GM18508 (cell line): Measurements from ENCODE around the gene OTUD7B.
"Not testable (repeated sequence)": the region's sequence is repeated elsewhere in the genome, so short reads cannot be mapped to it uniquely, and the experiment has no call there.

Experiments
- ATAC-seq: cut with Tn5 transposase; IDR thresholded peaks from one replicate; pipeline ENCODE4 v1.9.1; 2021; ENCODE audit warnings: moderate number of reproducible peaks; ENCODE audit not compliant: insufficient read depth, unreplicated experiment

Gene OTUD7B

DNA sequence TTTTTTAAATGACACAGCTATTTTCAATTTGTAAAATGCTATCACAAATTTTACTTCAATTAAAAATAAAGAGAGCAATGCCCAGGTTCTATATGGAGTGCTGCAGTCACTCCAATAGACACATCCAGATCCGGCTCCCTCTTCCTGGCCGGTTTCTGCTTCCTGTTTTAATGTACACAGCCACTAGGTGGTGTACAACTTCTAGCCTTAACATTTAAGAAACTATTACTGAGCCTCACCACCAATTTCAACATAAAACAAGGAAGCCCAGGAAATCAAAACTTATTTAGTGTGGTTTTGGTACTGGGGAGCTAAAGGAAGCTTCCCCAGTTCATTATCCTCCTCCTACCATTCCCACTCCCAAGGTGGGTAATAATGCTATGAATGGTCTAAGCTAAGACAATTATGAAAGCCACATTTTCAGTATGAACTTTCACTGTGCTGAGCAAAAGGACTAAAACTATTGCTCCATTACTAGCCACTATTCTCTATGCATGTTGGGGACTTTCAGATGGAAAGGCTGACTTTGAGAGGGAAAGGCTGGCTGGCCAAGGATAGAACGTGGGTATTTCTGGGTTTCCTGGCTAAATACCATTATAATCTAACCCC, 48.4 kb downstream of the OTUD7B start:
- ATAC-seq: no peak

DNA sequence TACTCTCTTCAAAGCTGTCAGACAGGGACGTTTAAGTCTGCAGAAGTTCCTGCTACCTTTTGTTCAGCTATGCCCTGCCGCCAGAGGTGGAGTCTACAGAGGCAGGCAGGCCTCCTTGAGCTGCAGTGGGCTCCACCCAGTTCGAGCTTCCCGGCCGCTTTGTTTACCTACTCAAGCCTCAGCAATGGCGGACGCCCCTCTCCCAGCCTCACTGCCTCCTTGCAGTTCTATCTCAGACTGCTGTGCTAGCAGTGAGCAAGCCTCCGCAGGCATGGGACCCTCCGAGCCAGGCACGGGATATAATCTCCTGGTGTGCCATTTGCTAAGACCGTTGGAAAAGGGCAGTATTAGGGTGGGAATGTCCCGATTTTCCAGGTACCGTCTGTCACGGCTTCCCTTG, 53.0 kb downstream of the OTUD7B start:
- not testable (repeated sequence) for ATAC-seq

DNA sequence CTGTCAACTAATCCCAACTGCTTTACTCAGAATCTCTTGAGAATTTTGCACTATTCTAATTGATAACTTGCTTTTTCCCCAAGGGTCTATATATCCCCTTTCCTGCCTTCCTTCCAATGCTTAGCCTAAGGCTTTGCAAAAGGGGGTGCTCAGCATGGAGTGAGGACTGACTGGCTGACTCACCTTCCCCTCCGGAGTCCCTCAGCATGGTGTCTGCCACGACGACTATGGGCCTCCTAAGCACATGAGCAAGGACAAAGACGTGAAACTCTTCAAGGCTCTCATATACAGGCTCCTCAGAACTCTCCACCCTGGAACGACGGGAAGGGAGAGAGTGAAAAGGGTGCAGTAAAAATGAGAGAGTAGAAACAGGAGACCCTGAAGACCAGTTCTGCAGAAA, 60.6 kb downstream of the OTUD7B start:
- ATAC-seq: no peak

DNA sequence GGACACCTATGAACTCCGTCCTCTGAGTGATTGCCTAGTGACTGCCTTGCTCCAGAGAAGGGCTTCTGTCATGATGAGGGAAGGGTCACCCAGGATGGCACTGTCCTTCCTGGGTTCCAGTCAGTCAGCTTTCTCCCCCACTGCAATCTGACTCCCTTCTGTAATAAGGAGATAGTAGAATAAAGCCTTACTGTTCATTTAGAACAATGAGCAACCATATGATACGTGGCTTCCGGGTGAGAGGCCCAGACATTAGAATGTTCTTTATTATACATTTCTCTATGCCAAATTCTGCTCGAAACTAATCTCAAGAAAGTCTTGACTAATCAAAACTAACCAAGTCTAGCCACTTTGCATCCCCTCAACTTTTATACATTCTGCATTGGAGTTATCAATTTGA, 65.3 kb downstream of the OTUD7B start:
- no peak for ATAC-seq

DNA sequence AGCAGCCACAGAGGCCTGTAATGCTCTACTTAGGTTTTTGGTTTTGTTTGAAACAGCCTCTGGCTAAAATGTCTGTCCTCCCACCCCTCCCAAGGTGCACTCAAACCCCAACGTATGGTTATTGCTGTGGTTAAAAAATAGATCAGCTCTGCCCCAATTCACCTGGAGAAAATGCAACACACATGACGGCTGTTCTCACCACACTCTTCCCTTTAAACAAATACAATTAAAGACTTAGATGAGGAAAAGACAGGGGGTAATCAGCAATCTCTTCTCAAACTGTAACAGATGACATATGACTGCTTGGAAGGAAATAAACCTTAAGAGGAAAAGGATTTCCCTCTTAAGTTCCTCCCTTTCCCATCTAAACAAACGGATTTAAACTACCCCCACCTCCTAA, 67.6 kb downstream of the OTUD7B start:
- ATAC-seq: no peak

DNA sequence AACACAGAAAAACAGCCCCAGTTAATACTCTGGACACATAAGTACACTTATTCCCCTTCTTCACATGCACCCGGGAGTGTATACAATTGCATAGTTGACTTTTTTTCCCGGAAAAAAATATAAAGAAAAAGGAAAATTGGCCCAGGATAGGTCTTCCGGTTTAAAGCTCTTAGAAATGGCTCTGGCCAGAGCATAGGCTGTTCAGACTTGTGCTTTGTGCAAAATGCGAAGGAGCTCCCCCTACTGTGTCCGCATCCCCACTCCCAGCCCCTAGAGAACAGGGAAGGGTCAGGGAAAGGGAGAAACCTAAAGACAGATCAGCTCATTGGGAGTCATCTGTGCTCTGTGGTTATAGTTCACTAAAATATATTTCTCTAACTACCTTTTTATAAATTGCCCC, 68.3 kb downstream of the OTUD7B start:
- no peak for ATAC-seq

DNA sequence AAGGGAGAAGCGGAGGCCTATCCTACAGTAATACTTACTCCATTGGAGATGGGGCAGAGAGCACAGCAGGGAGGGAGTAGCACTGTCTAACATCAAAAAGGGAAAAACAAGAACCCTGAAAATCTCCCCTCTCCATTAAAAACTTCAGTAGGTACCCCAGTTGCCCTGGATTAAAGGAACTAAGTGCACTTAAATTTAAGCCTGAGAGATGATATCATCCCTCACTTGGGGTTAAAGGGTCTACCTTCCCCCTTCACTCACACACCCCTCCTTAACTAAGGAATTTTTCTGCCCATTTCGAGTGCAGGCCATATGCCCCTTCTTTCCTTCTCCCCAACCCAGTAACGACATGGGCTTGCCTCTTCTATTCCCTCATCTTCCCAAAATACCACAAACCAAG, 70.1 kb downstream of the OTUD7B start:
- no peak for ATAC-seq

DNA sequence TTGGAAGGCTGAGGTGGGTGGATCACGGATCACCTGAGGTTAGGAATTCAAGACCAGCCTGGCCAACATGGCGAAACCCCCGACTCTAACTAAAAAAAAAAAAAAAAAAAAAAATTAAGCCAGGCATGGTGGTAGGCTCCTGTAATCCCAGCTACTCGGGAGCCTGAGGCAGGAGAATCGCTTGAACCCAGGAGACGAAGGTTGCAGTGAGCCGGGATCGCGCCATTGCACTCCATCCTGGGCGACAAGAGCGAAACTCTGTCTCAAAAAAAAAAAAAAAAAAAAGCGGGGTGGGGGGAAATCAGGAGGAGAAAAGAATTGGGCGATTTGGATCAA, 71.9 kb downstream of the OTUD7B start:
- ATAC-seq: not testable (repeated sequence)

DNA sequence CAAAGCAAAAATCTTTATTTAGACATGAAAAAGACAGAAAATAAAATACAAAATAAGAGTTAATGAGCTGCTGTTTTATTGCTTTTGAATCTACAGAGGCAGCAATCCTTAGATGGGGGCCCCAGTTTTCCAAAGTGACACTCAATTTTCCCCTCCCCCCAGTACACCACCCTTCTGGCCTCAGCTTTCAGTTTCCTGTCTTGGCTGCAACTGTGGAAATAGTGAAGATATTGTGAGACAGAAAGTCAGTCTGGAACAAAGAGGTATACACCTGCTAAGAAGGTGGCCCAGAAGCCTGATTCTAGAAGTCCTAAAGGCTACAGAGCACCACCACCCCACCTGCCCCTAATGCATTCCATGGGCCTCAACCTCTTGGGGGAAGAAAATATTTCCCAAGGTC, 72.8 kb downstream of the OTUD7B start:
- ATAC-seq: no peak

DNA sequence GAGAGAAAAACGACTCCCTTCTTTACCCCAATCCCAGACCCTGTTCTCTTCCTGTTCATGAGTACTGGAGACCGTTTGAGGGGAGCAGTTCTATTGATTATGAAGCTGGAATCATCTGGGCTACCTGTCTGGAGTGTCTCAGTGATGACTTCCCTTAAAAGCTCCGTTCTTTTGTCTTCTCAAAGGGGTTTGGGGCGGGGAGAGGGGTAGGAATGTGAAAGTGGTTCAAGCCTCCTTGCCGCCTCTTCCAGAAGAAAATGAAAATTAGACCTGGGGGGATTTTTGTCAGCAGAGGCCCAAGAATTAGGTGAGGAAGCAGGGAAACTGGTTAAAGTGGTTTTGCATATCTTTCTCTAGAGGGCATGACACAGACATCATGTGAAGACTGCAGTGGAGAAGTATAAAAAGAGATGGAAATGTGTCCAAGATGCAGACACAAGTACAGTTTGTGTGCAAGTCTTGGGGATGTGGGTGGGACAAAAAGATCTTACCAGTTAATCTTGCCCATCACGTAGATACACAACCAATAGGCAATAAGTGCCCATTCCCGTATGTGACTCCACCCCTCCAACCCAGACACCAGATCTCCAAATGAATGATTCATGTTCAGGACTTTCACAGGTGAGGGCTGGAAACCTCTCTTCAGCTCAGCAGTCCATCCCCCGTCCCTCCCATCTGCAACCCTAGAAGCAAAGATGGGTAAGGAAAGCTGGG, 73.4 kb downstream of the OTUD7B start:
- ATAC-seq: no peak

DNA sequence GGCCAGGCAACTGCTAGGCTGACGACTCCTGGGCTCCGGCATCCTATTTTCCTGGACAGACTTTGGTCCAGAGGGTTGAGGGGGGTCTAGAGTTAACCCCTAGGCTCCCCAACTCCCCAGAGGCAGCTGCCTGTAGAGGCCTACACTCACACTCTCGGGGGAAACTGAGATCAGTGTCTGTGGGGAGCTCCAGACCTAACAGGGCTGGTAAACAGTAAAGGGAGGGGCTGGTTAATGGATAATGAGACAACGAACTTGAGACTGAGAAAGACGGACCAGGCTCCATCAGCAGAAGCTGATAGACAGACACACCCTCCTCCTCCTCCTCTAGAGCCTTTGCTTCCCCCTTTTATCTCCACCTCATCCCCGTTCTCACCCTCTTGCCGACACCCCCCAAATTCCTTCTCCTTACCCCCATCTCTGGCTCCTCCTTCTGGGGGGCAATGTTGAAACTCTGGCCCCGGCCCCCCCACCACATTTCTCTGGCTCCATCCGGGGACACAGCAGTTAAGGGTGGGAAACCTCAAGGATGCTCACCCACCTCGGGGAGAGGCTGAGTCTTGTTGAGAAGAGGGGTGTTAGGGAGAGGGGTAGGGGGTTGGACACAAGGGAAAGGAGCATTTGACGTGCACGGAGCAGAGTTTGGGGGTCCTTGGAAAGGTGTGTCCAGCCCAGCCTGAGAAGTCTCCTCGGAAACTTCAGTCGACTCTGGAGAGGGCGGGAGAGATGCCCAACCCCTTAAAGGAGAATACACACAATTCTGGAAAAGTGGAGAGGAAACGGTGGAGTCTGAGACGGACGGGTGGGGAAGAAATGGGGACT, 74.1 kb downstream of the OTUD7B start, which contains the start of gene MTMR11:
MTMR11 (minus strand) TSS at position 710 of the 822 bp plus-strand sequence; CDS start at position 478, 232 bp downstream.
- no peak for ATAC-seq

DNA sequence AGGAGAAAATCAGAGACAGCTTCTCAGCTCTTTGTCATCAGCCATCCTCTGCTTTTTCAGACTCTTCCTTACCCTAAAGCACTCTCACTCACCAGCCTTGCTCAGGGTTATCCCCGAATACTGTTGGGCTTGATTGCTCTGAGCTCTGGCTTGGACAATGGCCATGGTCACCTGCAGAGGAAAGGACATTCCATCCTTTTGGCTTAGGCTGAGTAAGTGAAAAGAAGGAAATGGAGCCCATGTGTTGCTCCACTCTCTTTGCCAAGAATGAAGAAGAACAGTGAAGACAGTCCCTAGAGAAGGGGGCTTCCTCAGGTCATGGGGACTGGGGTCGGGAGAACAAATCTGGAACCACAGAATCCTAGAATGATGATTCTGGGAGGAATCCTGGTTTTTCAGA, 76.2 kb downstream of the OTUD7B start:
- ATAC-seq: no peak

DNA sequence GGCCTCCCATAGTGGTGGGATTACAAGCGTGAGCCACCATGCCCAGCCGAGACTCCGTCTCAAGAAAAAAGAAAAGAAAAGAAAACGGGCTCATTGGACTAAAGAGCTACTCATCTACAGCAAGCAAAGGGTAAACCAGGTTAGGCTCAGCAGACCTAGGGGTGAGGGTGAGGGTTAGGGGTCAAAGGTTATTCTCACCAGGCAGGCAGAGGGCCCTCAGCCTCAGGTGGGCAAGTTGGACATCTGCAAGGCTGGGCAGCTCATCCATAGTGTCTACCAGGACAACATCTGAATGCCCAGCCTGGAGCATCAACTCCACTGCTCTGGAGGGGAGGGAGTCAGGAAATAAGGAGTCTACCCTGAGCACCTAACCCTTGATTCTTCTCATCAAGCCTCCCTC, 77.3 kb downstream of the OTUD7B start:
- no peak for ATAC-seq

DNA sequence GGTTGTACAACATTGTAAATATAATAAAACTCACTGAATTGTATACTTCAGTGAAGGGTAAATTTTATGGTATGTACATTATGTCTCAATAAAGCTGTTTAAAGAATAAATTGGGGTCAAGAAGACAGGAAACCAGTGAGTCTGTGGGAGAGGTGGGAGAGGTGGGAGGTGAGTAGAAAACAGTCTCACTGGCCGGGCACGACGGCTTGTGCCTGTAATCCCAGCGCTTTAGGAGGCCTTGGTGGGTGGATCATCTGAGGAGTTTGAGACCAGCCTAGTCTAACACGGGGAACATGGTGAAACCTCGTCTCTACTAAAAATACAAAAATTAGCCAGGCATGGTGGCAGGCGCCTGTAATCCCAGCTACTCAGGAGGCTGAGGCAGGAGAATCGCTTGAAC, 78.1 kb downstream of the OTUD7B start:
- no peak for ATAC-seq

DNA sequence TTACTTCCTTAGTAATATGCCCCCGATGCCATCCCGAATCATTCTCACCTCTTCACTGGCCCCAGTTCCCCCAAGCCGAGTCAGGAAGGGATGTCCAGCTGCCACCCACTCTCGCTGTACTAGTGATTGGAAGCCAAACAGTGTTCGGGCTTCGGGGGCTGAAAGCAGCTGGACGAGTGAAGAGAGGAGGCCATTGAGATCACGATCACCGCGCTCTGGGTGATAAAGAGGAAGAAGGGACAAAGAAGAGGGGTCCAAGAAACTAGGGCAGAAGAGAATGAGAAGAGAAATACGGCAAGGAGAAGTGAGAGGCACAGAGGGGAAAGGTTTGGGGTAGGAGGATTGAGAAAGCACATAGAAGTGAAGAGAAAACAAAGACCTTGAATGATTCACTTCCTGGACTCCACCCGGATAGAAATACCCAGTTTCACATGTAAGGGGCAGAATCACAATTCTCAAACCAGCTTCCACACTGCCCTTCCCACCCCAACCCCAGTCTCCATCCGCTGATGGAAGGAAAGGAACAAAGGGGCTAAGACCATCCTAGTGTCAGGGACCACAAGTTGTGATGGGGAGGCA, 79.2 kb downstream of the OTUD7B start:
- no peak for ATAC-seq

DNA sequence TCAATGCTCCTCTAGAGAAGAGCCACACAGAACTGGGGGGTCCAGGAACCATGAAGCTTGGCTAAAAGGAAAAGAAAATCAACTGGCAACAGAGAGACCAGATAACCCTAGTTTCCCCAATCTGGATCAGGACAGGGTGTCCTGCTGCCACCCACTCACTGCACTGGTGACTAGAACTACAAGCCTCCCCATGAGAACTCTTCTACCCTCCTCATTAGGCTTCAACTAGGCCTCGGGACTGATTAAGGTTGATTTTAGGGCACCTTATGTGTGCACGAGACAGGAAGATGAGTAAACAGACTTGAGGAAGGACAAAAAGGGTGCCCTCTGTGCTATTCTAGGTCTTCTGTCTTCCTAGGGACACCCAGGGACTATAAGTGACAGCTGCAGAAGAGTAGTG, 80.7 kb downstream of the OTUD7B start:
- ATAC-seq: no peak

DNA sequence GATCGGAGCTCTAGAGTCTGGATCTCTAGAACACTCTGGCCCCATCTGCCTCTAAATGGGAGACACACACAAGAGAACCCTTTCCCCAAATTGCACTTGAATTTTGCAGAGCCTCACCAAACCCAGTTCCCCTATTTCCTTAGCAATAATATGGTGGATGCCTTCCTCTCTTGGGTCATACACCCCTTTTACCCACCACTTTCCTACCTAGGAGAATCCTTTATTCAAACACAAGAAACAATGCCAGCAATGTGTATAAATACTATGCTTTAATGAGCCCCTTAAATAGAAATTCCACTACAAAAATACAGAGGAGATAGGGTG, 82.2 kb downstream of the OTUD7B start:
- no peak for ATAC-seq

DNA sequence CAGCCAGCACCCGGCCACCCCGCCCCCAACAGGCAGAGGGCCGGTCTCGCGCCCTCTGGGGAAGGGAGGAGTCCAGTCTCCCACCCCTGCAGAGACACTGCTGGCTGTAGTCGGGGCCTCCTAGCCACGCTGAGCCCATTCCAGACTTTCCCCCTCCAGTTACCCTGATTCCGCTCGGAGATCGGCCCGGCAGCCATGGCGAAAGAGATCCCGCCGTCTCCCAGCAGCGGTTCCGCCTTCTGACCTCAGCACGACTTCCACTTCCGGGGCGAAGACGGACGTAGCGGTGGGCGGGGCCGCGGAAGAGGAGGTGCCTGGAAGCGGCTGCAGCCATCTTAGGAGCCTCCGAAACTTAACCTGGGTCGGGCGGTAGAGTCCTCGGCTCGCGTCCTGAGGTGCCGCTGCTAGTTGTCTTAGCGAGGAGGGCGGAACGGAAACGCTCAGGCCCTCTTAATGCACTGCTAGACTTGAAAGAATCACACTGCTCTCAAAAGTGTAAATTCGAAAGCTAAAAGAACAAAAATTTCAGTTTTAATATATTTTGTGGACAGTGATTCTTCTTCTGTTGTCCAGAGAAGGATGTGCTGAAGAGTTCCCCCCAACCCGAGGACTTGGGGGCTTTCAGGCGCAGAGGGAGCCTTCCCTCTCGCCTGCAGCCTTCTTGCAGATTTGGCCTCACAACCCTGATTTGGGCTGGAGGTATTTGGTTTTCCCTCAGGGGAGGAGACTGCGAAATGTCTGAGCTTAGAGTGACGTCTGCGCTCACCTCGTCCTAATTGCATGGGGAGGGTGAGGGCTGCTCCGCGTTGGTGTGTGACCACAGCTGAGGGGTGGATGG, 82.7 kb downstream of the OTUD7B start, which contains the start of gene SF3B4:
SF3B4 (minus strand) TSS at position 241 of the 838 bp plus-strand sequence; CDS start at position 197, 44 bp downstream.
- peak; percentile 49 for ATAC-seq

DNA sequence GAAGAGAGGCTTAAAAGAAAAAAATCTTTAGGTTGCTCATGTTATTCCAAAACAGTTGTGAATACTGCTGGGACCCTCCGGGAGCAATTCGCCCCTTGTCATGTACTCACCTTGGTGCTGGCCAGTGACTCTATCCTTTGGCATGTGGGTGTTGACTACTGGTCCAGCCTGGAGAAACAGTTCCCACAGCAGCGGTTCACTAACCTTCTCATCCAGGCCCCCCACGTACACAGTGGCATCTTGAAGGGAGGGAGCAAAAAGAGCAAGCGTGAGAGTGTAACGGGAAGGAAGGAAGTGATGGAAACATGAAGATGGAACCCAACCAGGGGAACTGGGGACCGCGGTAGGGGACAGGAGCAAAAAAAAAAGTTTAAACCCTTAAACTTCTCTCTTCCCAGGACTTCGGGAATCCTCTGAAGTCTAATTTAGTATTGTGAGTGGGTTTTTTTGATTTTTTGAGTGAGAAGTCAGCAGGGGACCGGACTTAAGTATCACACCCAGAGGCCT, 83.4 kb downstream of the OTUD7B start:
- no peak for ATAC-seq

DNA sequence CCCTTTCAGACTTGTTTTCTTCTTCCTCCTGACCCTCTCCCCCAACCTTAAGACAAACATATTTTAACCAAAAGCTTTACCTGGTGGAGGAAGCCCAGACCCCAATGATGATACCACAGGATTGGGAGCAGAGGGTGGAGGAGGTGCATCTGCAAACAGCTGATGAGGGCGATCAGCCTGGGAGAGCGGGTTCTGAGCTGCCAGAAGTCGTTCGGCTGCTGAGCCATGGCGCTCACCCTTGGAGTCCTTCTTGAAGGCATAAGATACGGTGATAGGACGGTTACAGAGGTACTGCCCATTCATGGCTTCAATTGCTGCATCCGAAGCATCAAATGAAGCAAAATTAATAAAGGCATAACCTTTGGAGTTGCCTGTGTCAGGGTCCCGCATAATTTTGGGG, 84.2 kb downstream of the OTUD7B start:
- no peak for ATAC-seq
